Left lung (tissue), 10 donors: Measurements from ENCODE around the gene TEAD1. TPM values are rescaled to one million over a fixed set of nuclear protein-coding genes. Genes with fewer than 3 reads are reported as not detected.

ENCODE experiments used
- ATAC-seq: fragments of 200-7000 bp; cut with Tn5 transposase; one replicate; pipeline ENCODE4 v1.9.1; 2020; ENCODE audit warnings: moderate library complexity
- DNase-seq, 4 donors: peaks; one replicate each; pipeline ENCODE4 v3.0.0-alpha.2; 2013 to 2020
- H3K27ac ChIP-seq, 2 donors: fragments of 200-600 bp; sonication (generic) in 1 of 2; one replicate each; pipeline versions ENCODE4 v1.5.0 to v1.8.0; 2020 to 2021
- H3K27me3 ChIP-seq, 2 donors: fragments of 200-600 bp; sonication (generic) in 1 of 2; one replicate each; pipeline versions ENCODE4 v1.5.0 to v1.8.0; 2020 to 2021
- H3K36me3 ChIP-seq, 2 donors: fragments of 200-600 bp; sonication (generic) in 1 of 2; one replicate each; pipeline versions ENCODE4 v1.5.0 to v1.8.0; 2020 to 2021
- H3K4me1 ChIP-seq, 2 donors: fragments of 200-600 bp; one replicate each; pipeline ENCODE4 v1.8.0; 2021
- H3K4me3 ChIP-seq, 2 donors: fragments of 200-600 bp; sonication (generic) in 1 of 2; one replicate each; pipeline versions ENCODE4 v1.5.0 to v1.8.0; 2020 to 2021; ENCODE audit warnings: mild to moderate bottlenecking in 1 of 2
- H3K9me3 ChIP-seq, 2 donors: fragments of 200-600 bp; sonication (generic) in 1 of 2; one replicate each; pipeline versions ENCODE4 v1.5.0 to v1.8.0; 2020 to 2021
- CTCF ChIP-seq, 2 donors: fragments of 200-600 bp; sonication (generic) in 1 of 2; IDR thresholded peaks; one replicate each; pipeline versions ENCODE4 v1.5.0 to v1.8.0; 2021; ENCODE audit warnings: antibody characterized with exemption in 2 of 2
- intact Hi-C, 2 donors: fragments of 100-400 bp; cut with DNase I; formaldehyde crosslinking; loops; one replicate each; pipeline versions ENCODE4 v1.11.2 to v1.14.2; 2022
- polyA plus RNA-seq, 6 donors: library from polyadenylated mRNA; unstranded; fragments of 120-200 nt; gene quantifications; one replicate each; pipeline ENCODE4 v1.2.1, GENCODE V29; 2013; ENCODE audit not compliant: insufficient read length in 6 of 6
- total RNA-seq, 2 donors: library from RNA; stranded (reverse); fragmentation: NEBNext Ultra II Directional; extraction: Animal tissue kit (Norgen Biotek cat#: 25700); gene quantifications; one replicate each; pipeline ENCODE4 v1.2.1, GENCODE V29; 2021
- donor health status: DM: no; HTN: yes; CAD: no.
- donor health status: DM: no; HTN: no; CAD: no.

Gene TEAD1
- total and polyA plus RNA-seq, 8 donors = 58.1 to 106 (median 86.9) TPM

GRCh38 chr11:12840871-12841660 lies 166.8 kb downstream of the TEAD1 start:
- Histone ChIP-seq H3K4me3 (no peak overlapping the region), H3K4me1 (peaks cover 19 to 21% of the 10 kb centered on the region in 2 donors), H3K27ac (no peak overlapping the region), H3K9me3 (no peaks in the 10 kb centered on the region), H3K27me3 (no peaks in the 10 kb centered on the region), H3K36me3 (no peaks in the 10 kb centered on the region)
- no peak for ATAC-seq
- no peak for DNase-seq
- TF ChIP-seq CTCF (IDR thresholded peaks at IDR 0.05) = no peak
- intact Hi-C loops = no loop called here

GRCh38 chr11:12841946-12842630 lies 167.9 kb downstream of the TEAD1 start:
- Histone ChIP-seq H3K4me3 (no peak overlapping the region), H3K27ac (peak overlapping the region in 1 of 2 donors; percentile 31), H3K9me3 (no peaks in the 10 kb centered on the region), H3K4me1 (peaks cover 19 to 23% of the 10 kb centered on the region in 2 donors), H3K36me3 (no peaks in the 10 kb centered on the region), H3K27me3 (no peaks in the 10 kb centered on the region)
- DNase-seq = peak in 2 of 4 donors; percentile 67 to 85
- peak; percentile 58 for ATAC-seq
- TF ChIP-seq CTCF (IDR thresholded peaks at IDR 0.05) = no peak
- intact Hi-C loops = no loop called here

GRCh38 chr11:12842933-12843636 lies 168.9 kb downstream of the TEAD1 start:
- intact Hi-C loops = no loop called here
- ATAC-seq (no peak), DNase-seq (no peak)
- Histone ChIP-seq H3K4me1 (peaks cover 19 to 23% of the 10 kb centered on the region in 2 donors), H3K27me3 (no peaks in the 10 kb centered on the region), H3K36me3 (no peaks in the 10 kb centered on the region), H3K27ac (no peak overlapping the region), H3K9me3 (no peaks in the 10 kb centered on the region), H3K4me3 (no peak overlapping the region)
- TF ChIP-seq CTCF (IDR thresholded peaks at IDR 0.05) = no peak

- H3K27ac ChIP-seq = no peak overlapping the region
- no peaks in the 10 kb centered on the region for H3K36me3 ChIP-seq
- H3K4me1 ChIP-seq = peaks cover 19 to 23% of the 10 kb centered on the region in 2 donors
- DNase-seq = no peak
- intact Hi-C loops = no loop called here
- H3K27me3 ChIP-seq = no peaks in the 10 kb centered on the region
- no peaks in the 10 kb centered on the region for H3K9me3 ChIP-seq
- H3K4me3 ChIP-seq = no peak overlapping the region
- no peak for ATAC-seq
- no peak for TF ChIP-seq CTCF (IDR thresholded peaks at IDR 0.05)
Measured at GRCh38 chr11:12845163-12845562, 170.9 kb downstream of the TEAD1 start.
